DMS53 treated with DMSO at 0.1 percent for 48 hours (cell line): ENCODE results near the gene ETV3.

Experiments used
- DNase-seq: peaks from one replicate; lab custom pipeline; 2025; ENCODE audit not compliant: unreplicated experiment; lab: John Stamatoyannopoulos, UW

The ETV3 gene

DNA sequence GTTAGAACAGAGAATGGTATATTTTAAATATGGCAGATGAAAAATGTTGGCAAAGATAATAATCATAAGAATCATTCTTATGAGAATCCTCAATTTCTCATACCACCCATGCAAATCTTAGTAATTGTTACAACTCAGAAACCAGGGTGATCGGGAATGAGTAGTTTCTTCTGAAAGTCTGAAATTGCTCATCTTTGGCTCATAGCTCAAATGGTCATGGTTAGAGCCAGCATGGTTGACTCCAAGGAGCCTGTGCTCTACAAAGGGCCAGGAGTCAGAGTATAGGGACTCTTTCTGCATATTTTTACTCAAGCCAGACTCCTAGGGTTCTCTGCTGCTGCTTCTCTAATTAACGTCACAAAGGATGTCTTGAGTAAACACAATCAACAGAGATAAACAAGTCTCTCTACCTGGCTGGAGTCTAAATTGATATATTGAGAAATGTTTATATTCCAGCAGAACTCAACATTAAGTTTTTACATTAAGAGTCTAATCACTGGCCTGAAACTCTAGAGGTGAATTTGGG is 1.9 kb upstream of the ETV3 start:
- no peak for DNase-seq

DNA sequence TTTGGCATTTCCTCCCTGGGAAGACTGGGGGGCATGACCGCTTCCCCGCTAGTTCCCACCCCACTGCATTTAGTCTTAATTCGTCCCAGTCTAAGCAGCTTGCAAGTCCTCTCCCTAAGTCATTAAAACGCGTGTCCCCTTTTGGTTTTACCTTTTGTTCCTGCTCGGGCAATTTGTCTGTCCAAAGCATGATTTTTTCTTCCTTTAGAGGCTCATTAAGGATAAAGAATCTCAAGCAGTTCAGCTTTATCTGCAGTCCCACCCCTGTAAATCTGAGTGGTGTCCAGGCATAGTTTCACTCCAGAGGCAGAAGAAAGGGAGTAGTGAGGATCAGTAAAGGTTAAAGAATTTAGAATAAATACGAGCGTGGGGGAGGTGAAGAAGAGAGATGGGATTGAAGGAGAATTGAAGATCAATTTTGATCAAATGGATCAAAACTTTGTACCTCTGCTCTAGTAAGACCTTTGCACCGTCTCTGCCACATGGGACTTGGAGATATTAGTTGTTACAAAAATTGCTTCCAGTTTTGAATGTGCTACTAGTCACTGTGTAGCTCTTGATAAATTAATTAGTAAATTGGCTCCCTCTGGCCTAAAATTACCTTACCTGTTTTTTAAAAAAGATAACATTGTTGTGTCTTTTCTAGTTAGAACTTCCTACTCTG is 989 bp upstream of the ETV3 start:
- no peak for DNase-seq

DNA sequence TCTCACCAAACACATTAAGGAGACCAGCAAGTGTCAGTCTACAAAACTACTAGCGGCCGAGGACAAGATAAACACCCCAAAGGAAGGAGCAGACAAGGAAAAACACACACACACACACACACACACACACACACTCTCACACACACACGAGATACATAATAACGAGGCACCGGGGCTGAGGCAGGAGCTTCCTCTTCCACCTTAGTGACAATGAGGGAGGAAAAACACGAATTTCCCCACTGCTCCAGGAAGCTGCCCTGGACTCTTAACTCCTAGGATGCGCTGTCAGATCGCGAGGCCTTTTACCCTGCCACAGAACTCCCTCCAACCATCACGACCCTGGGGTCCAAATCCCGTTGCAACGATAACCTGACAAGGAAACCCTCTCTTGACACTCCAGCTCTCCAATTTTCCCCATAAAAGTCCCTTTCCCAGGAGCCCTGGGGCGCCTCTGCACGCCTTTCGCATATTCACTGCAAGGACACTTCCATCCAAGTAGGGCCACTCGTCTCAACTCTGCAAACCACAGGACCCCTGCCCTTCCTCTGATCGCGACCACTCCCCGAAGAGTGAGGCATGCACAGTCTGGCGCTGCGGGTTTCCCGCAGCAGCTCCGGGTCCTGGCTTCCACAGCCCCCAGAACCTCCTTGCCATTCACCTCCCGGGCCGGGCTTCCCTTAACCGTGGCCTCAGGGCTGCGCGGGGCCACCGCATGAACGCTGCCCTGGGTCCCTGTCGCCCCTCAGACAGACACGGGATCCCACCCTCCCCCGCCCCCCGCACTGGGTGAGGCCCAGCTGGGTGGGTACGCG is 581 bp downstream of the ETV3 start:
- peak; percentile 2 for DNase-seq

DNA sequence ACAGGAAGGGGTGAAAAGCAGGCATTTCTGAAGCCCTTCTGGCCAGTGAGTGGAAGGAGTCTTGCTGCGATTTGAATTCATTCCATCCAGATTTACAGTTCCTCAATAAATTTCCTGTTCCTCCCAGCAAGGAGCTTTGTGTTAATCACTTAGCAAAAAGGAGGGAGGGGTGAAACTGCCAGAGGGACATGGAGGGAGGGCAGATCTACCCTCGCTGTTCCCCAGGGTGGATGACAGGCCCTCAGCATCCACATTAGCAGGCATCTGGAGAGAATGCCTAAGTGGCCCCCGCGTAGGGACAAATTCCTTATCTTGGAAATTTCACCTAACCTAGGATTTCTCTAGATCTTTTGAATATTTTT is 1.2 kb downstream of the ETV3 start:
- no peak for DNase-seq

DNA sequence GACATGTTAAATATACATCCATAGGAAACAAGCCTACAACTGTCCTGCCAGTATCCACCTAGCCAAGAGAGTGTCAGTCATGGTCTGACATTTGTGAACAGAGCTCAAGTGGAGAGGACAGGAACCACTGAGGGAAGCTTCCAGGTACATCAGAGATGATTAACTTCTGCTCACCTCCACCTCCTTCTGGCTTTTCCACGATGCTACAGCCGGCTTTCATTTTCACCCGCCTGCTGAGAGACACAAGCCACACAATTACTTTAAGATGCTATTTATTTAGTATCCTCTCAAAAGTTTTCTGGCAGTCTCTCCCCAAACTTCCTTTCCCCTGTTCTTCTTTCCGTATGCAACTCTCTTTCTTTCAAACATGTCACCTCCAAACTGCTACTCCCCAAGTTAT is 2.1 kb downstream of the ETV3 start:
- peak; percentile 1 for DNase-seq

DNA sequence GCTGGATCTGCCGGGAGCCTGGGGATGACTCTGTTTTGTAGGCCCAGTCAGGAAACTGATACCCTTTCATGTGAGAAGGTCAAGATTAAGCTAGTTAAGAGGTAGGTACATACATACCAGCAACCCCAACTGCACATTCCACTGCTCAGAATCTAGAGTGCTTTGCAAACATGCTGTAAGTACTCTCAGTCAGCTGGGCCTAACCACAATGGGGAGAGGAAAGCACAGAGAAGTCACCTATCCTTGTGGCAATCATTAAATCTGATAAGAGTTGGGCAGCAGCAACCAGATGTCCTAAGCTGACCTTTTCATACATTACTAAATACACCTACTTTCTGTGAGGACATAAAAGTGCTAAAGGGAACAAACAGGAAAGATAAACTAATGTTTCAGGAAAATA is 2.5 kb downstream of the ETV3 start:
- DNase-seq, result peak; percentile 3

DNA sequence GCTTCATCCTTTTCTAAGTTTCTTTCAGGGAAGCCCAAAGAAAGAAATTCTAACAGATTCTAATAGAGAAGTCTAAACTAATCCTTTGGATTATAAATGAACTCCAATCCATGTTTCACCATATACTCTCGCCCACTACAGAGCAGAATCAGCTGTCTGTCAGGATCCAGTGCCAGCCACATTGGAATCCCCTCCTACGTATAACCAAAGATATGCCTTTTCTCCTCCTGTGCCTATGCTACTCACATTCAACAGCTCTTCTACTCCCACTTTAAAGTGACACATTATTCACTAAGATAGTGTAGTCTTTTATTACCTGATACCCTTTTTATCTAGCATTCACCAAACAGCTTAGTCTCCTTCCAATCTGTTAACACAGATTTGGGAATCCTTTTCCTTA is 3.1 kb downstream of the ETV3 start:
- DNase-seq, result no peak

DNA sequence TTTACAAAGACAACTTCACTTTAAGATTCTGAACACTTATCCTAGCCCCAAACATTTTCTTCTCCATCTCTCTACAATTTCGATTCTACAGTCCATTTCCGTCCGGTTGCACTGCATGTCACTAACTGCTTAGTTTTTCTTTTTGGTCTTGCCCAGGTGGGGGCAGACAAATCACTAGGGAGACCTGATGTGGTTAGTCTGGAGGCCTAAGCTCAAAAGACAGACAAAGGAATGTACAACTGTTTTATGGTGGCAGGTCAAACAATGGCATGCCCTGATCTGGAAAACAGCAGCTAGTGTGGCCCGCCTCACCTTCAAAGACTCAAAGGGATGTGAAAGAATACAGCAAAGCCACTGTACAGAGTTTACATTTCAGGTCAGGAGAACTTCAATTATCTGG is 3.8 kb downstream of the ETV3 start:
- DNase-seq, result no peak

DNA sequence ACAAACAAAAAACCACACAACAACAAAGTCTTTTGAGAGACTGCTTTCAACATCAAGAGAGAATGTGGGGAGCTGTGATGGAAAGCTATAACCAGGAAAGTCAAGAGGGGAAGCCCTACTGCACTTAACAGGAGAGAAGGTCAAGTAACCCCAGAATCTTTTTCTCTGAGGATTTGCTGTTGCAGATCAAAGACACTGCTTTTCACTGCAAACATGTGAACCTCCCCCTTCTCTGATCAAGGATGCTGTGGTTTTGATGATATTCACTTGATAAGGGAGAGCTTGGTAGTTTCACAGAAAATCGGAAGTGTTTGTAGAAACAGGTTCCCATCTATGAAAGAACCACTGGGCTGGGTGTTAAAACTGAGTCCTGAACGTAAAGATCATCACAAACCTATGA is 4.8 kb downstream of the ETV3 start:
- DNase-seq, result no peak

DNA sequence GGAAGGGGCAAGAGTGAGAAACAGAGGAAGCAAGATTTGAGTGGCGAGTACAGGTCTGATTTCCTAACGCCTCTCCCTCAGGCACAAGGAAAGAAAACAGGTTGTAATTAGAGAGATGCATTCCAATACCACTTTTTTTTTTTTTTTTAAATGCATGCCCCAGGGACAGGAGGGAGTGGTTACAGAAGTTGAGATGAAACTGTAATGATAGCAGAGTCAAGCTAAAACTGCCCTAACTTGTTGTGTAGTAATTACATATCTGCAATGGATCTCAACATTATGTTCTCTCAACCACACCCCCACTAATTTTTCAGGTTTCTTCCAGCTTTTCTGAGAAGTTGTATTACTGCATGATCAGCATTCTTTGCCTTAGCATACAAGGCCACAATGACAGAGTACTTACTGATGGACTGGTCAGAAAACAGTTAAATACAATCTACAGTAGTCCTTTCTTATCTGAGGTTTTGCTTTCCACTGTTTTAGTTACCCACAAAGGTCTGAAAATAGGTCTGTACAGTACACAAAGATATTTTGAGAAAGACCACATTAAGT is 5.5 kb downstream of the ETV3 start:
- DNase-seq, result no peak

DNA sequence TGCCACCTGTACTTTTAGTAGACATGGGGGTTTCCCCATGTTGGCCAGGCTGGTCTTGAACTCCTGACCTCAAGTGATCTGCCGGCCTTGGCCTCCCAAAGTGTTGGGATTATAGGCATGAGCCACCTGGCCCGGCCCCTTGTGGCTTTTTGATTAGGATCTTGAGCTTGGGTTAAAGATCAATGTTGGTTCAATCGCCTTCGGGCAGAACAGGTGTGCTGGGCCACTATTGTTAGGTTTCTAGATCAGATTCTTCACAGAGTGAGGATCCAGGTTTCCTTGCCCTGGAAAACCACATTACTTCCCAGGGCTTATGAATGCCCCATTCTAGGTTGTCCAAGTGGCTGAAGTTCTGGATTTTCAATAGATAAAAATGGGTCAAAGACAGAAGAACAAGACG is 6.1 kb downstream of the ETV3 start:
- no peak for DNase-seq

DNA sequence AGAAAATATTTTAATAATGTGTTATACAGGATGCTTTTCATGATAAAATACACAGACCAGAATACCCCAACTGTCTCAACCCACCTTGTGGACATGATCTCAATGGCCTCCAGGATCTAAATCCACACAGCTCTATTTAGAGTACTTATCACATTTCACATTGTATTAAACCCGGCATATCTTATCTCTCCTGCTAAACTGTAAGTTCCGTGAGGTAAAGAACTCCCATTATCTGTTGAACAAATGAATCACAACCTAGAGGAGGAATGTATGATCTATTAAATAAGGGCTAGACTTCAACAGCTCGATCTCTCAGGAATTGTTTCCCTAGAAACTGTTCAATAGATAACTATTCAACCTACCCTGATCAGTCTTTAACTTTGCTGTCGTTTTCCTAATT is 6.9 kb downstream of the ETV3 start:
- no peak for DNase-seq

DNA sequence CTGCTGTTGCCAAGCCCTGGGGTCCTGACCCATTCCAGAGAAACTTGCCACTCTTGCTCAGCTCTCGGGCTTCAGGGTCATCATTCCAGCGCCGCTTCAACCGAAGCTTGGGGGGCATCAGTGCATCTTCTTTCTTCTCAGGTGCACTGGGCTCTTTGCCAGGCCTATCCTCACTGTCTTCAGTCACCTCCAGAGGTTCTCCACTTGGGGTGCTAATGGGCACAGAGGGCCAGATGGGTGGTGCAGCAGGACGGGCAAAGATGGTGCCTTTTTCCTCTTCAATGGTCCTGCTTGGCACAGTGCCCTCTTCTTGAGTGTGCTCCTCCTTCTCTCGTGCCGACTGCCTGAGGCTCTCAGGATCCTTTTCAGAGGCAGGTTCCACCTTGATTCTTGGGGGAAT is 13.3 kb downstream of the ETV3 start:
- DNase-seq, result no peak

DNA sequence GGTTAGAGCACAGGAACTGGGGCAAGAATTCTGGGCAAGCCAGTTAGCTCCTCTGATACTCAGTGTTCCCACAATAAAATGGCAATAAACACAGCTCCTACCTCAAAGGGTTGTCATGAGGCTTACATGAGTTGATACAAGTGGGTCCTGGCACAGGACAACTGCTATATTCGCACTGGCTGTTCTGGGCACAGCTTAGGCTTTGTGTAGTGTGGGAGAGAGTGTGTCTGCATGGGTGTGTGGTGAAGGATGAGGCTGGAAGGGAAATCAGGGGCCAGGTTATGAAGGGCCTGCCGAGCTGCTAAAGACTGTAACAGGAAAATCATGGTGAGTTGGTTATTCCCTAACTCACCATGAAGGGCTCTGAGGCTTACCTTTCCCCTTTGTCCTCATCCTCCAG is 18.7 kb downstream of the ETV3 start:
- DNase-seq, result no peak

DNA sequence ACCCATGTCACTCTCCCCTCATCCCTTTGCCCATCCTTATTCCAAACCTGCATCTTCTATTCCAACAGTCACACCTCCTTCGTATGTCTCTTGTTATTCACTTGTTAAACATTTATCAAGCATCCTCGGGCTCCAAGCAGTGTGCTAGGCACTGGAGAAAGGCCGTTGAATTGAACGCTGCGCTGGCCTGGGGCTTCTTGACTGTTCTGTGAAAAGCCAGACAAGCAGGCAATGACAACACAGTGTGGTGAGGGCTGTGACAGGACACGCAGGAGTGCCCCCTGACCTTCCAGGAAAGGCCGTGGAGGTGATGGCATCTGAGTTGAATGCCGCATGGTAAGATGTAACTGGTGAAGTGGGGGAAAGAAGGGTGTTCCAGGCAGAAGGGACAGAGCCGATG is 19.2 kb downstream of the ETV3 start:
- DNase-seq, result no peak

DNA sequence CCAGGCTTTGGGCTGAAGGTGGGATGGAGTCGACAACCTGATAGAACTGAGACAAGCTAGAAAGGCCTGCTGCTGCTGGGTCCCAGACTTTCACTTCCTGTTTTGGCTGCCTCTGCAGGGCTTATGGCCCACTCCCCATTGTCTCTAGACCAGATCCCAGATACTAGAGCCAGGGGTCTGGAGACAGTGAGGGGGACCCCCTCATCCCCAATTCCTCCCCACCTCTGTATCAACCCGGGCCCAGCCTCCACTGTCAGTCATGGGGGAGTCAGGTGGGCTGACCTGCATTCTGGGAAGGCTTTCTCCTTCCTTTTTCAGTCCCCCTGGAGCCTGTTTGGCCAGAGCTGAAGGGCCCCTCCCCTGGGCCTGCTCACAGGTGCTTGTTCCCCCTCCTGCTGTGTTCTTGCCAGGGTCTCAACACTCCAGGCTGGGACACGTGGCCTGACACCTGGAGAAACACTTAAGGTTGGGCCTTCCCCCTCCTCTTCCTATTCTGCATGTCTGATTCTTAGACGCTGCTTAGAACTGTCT is 20.6 kb downstream of the ETV3 start:
- DNase-seq, result no peak

DNA sequence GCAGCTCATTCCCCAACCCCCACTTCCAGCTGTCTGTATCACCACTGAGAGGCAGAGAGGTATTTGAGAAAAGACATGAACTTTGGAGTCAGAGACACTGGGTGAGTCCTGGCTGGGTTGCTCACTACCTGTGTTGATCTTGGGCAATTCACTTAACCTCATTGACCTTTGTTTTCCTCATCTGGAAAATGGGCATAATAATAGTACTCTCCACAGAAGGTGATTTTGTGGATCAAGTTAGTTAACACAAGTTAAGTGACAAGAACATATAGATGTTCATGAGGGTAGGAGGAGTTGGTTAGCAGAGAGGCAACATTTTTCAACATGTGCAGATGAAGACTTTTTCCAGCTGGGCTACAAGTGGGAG is 21.5 kb downstream of the ETV3 start:
- no peak for DNase-seq

DNA sequence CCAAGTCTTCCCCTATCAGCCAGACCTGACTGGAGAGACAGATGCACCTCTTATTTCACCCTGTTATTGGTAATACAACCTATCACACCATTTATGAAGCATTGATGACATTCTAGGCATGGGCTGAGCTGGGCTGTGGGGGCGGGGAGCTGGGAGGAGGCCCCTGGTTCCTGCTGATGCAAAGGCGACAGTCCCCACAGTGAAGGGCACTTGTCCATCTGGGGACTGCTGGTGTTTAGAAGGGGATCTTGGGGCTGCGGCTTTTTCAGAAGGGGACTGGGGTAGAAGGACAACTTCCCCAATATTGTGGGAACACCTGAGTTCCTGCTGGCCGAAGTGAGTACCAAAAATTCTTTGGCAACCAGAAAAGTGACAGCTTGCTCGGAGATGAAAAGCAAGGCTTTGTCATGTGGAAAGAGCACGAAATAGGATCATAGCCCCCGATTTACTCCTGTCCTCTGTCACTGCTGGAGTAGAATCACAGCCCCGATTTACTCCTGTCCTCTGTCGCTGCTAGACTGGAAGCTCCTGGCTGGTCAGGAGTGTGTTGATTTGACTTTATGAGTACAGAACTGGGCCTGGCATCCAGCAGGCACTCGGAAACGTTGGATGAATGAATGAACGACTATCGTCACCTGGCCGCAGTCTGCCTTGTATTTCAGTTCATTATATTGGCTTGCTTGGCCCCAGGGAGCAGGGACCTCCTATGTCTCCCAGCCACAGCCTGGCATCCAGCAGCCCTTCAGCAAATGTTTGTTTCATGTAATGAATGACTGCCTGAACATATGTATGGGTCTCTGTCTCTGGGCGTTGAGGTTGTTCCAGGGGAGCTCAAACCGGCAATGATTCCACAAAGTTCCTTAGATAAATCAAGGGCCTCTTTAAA is 22.1 kb downstream of the ETV3 start:
- DNase-seq, result no peak

DNA sequence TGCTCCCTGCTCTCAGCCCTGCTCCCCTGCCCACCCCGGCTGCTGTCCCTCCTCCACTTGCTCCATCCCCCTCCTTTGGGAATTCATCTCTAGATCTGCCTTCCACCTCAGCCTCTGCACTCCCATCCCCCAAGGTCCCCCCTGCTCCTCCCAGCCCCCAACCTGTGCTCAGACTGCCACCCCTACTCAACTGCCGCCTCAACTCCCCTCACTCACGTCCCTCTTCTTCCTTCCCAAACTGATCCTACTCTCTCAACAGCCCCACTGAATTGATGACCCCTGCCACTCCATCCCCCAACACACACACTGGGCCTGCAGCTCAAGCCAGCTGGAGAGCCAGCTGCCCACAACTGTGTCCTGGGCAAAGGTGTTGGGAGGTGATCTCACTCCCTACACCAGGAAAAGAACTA is 22.8 kb downstream of the ETV3 start:
- no peak for DNase-seq

DNA sequence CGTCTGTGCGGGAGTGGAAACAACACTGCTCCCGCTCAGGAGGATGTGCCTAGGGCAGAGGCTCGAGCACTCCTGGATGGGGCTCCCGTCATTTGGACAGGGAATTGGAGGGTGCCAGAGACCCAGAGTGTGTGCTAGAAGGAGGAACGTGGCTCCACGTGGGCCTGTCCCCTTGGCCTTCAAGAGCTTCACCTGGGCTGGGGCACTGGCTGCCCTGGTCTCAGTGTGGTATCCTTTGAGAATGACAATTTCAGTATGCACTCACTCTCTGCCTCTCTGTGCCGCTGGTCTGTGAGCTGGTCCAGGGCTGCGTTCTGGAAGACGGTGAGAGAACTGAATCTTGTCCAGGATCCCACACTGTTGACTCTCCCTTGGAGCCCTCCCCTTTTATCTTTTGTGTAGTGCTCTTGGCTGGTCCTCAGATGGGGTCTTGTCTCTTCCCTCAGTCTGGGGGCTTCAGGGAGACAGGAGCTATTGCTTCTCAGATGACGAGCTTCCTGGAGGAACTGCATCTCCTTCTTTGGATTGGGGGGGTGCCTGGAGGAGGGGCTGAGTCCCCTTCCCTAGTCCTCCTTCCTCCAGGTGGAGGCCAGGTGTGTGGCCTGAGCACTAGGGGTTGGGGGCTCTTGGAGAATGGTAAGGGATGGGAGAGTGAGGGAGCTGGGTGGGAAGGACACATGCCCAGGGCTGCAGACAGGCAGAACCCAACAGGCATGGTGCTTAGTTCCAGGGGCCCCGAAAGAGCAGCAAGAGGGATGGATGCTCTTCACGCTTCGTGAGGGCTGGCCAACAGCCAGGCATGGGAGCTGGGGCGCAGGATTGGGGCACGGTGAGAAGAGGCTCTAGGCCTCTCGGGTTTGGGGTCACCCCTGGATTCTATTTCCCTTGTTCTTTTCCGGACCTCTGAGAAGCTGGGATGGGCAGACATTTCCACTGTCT is 23.7 kb downstream of the ETV3 start:
- no peak for DNase-seq
